ENCODE data around the gene CNTNAP4. TPM values are rescaled to one million over a fixed set of nuclear protein-coding genes. Genes with fewer than 3 reads are reported as not detected.

CNTNAP4 gene
- polyA plus RNA-seq, 1 donor (not counting 4 experiments of a cell fraction or from before 2014, with no cell fraction given) = 0.08 TPM

GRCh38 chr16:76311260-76311659, 34.1 kb downstream of the CNTNAP4 start:
- H4K20me1 ChIP-seq (ENCODE audit: control insufficient read depth, extremely low read depth, insufficient read depth, low read length) = no peaks in the 10 kb centered on the region
- no peaks in the 10 kb centered on the region for H3K36me3 ChIP-seq (ENCODE audit: control insufficient read depth in 2 of 2, extremely low read depth in 1 of 2, insufficient read depth in 2 of 2, low read length in 2 of 2)
- FAIRE-seq (no peak), DNase-seq (ENCODE audit: low read depth, low spot score) (no peak)
- H3K9me3 ChIP-seq (ENCODE audit: control insufficient read depth, low read depth, low read length) = no peaks in the 10 kb centered on the region
- dilution Hi-C loops (cut with MboI; ENCODE audit: extremely low pct_ligation_motif_present, low sequenced_read_pairs) = no loop called here
- no peak overlapping the region for H2AFZ ChIP-seq (ENCODE audit: control insufficient read depth, low read length)
- H3K4me1 ChIP-seq (ENCODE audit: control insufficient read depth, extremely low read depth, insufficient read depth, low read length) = no peaks in the 10 kb centered on the region
- H3K9me1 ChIP-seq (ENCODE audit: control insufficient read depth, extremely low read depth, insufficient read depth, low read length) = no peaks in the 10 kb centered on the region
- no peaks in the 10 kb centered on the region for H3K79me2 ChIP-seq (ENCODE audit: control insufficient read depth, insufficient read depth, low read length)
- no peak overlapping the region for H3K9ac ChIP-seq (ENCODE audit: control insufficient read depth, extremely low read depth, insufficient read depth, low read length)
- H3K27me3 ChIP-seq (ENCODE audit: control insufficient read depth, extremely low read depth, insufficient read depth, low read length) = no peaks in the 10 kb centered on the region
- TF ChIP-seq CTCF (optimal IDR thresholded peaks at IDR 0.05 in 1 of 3, IDR thresholded peaks at IDR 0.05 in 1 of 3, conservative IDR thresholded peaks at IDR 0.05 in 1 of 3; ENCODE audit: extremely low read depth in 1 of 3, insufficient read depth in 2 of 3, low read length in 3 of 3) = no peak
- no peak for TF ChIP-seq EZH2 (IDR thresholded peaks at IDR 0.05; ENCODE audit: low read length)
- no peak overlapping the region for H3K4me2 ChIP-seq (ENCODE audit: control insufficient read depth, extremely low read depth, insufficient read depth, low read depth, low read length)
- no peak overlapping the region for H3K4me3 ChIP-seq (ENCODE audit: control insufficient read depth in 2 of 3, extremely low read depth in 1 of 3, insufficient read depth in 2 of 3, low read depth in 1 of 3, low read length in 3 of 3)
- no peak overlapping the region for H3K27ac ChIP-seq (ENCODE audit: control insufficient read depth, insufficient read depth, low read length)

- no peak for DNase-seq (ENCODE audit: low read depth, low spot score)
- H2AFZ ChIP-seq (ENCODE audit: control insufficient read depth, low read length) = no peak overlapping the region
- H3K27me3 ChIP-seq (ENCODE audit: control insufficient read depth, extremely low read depth, insufficient read depth, low read length) = no peaks in the 10 kb centered on the region
- no peak for TF ChIP-seq EZH2 (IDR thresholded peaks at IDR 0.05; ENCODE audit: low read length)
- TF ChIP-seq CTCF (optimal IDR thresholded peaks at IDR 0.05 in 1 of 3, IDR thresholded peaks at IDR 0.05 in 1 of 3, conservative IDR thresholded peaks at IDR 0.05 in 1 of 3; ENCODE audit: extremely low read depth in 1 of 3, insufficient read depth in 2 of 3, low read length in 3 of 3) = no peak
- H3K4me3 ChIP-seq (ENCODE audit: control insufficient read depth in 2 of 3, extremely low read depth in 1 of 3, insufficient read depth in 2 of 3, low read depth in 1 of 3, low read length in 3 of 3) = no peak overlapping the region
- H3K27ac ChIP-seq (ENCODE audit: control insufficient read depth, insufficient read depth, low read length) = no peak overlapping the region
- no peaks in the 10 kb centered on the region for H3K36me3 ChIP-seq (ENCODE audit: control insufficient read depth in 2 of 2, extremely low read depth in 1 of 2, insufficient read depth in 2 of 2, low read length in 2 of 2)
- H3K9ac ChIP-seq (ENCODE audit: control insufficient read depth, extremely low read depth, insufficient read depth, low read length) = no peak overlapping the region
- H3K4me1 ChIP-seq (ENCODE audit: control insufficient read depth, extremely low read depth, insufficient read depth, low read length) = no peaks in the 10 kb centered on the region
- H3K9me1 ChIP-seq (ENCODE audit: control insufficient read depth, extremely low read depth, insufficient read depth, low read length) = no peaks in the 10 kb centered on the region
- no peaks in the 10 kb centered on the region for H3K79me2 ChIP-seq (ENCODE audit: control insufficient read depth, insufficient read depth, low read length)
- H3K9me3 ChIP-seq (ENCODE audit: control insufficient read depth, low read depth, low read length) = no peaks in the 10 kb centered on the region
- dilution Hi-C loops (cut with MboI; ENCODE audit: extremely low pct_ligation_motif_present, low sequenced_read_pairs) = no loop called here
- no peak overlapping the region for H3K4me2 ChIP-seq (ENCODE audit: control insufficient read depth, extremely low read depth, insufficient read depth, low read depth, low read length)
- FAIRE-seq = no peak
- H4K20me1 ChIP-seq (ENCODE audit: control insufficient read depth, extremely low read depth, insufficient read depth, low read length) = no peaks in the 10 kb centered on the region
These were observed 41.4 kb downstream of the CNTNAP4 start for GRCh38 chr16:76318565-76318964.

Data from keratinocyte (primary cell).